Limb (tissue), 2 donors: ENCODE results near the gene KIAA1328.
"Not testable (repeated sequence)": the region's sequence is repeated elsewhere in the genome, so short reads cannot be mapped to it uniquely, and the experiment has no call there.

Source experiments
- DNase-seq, 2 donors: peaks; one replicate each; pipeline ENCODE4 v3.0.0-alpha.2; 2016; ENCODE audit errors: extremely low spot score in 2 of 2

KIAA1328 gene

DNA sequence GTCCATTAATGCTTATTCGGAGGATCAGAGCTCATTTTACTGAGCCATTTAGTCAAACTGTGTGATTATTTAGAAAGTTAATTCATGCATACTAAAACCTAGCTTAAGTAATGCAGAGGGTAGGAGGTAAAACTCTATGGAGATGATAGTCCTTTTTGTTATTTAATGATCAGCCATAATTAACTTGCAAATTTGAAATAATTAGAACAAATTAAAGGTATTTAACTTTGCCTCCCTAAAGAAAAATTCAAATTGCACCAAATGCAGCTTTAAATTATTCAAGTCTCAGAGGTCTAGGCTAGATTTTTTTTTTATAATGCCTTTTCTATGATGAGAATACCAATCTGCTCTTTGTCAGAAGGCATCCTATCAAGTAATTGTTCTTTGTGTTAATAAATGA lies 310.9 kb downstream of the KIAA1328 start:
- DNase-seq: no peak

DNA sequence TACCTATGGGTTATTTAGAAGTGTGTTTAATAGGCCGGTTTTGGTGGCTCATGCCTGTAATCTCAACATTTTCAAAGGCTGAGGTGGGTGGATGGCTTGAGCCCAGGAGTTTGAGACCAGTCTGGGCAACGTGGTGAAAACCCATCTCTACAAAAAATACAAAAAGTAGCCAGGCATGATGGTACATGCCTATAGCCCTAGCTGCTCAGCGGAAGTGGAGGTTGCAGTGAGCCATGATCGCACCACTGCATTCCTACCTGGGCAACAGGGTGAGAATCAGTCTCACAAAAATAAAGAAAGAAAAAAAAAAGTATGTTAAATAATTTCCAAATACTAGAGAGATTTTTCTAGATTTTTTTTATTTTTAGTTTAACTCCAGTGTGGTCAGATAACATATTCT lies 316.0 kb downstream of the KIAA1328 start:
- no peak for DNase-seq

DNA sequence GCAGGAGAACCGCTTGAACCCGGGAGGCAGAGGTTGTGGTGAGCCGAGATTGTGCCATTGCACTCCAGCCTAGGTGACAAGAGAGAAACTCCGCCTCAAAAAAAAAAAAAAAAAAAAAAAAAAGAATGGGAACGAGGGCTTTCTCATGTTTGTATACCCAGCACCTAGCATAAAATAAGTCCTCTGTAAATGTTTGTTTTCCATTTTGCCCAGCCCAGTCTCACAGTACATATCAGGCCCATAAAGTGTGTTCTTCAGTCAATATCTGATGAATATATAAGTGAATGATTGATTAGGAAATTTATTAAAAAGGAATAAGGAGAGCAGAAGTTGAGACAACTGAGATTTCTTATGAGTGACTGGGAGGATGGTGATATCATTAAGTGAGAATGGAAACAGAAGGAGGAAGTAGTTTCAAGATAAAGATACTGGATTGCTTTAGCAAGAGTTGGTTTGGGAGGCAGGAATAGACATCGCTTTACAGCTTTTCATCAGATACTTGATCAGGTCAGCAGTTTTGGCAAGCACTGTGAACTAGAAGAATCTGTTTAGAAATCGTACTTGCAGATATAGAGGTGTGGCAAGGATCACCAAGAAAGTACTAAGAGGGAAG lies 327.5 kb downstream of the KIAA1328 start:
- DNase-seq: no peak

- no peak for DNase-seq
Observed at GRCh38 chr18:37160038-37160820, 331.3 kb downstream of the KIAA1328 start.

GRCh38 chr18:37161491-37161890 lies 332.6 kb downstream of the KIAA1328 start:
- DNase-seq: no peak

GRCh38 chr18:37162551-37162950 lies 333.6 kb downstream of the KIAA1328 start:
- no peak for DNase-seq

GRCh38 chr18:37163119-37163518 lies 334.2 kb downstream of the KIAA1328 start:
- no peak for DNase-seq

- DNase-seq: no peak
Observed at GRCh38 chr18:37166491-37166890, 337.6 kb downstream of the KIAA1328 start.

DNA sequence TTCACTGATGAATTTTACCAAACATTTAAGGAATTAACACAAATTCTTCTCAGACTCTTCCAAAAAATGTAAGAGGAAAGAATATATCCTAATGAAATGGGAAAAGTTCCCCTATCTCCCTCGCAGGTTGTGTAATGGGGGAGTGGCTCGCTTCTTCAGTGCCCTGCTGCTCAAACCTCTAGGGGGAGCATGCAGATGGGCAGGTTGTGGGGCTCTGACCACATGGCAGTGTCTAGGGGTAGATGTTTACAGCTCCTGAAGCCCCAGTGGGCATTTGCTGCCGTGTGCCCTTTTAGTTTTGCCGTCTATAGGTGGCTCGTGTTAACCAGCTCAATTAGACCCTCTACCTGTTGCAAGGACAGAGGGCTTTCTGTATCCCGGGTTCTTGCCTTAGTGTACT lies 338.0 kb downstream of the KIAA1328 start:
- DNase-seq: not testable (repeated sequence)

GRCh38 chr18:37170984-37171383 lies 342.1 kb downstream of the KIAA1328 start:
- DNase-seq: no peak

GRCh38 chr18:37173384-37173783 lies 344.5 kb downstream of the KIAA1328 start:
- no peak for DNase-seq

DNA sequence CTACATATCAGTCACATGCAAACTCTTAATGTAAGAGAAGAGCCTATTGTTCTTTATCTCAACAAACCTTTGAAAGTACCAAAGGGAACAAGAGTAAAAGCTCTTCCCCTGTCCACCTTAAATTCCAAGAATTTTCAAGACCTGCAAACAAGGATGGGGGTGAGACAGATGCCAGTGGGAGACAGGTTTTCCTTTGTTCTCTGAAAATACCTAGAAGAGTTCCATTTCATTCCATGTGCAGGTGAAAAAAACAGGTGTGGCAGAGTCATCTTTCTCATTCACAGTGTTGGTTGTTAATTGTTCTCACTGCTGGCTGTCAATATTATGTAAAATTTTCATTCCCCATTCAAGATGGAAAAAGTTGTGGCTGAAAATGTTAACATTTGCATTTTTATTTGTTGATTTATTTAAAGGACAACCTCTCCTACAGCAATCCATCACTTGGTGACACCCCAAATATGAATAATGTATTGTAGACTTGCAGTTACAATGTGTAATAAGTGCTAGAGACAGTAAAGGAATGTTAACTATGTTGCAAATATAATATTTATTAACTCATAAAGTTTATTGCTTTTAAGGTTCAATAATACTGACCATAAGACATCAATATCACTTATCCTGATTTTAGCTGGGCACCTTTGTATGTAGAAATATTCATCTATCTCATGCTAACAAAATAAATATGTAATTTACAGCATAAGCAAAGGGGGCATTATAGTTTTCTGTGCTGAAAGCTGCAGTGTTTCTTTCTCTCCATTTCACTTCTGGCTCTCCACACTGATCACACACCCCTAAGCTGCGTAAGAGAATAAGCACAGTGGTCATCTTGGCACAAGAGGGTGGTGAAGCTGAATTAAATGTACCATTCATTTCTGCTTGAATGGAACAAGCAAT lies 347.0 kb downstream of the KIAA1328 start:
- DNase-seq: no peak

GRCh38 chr18:37176621-37176934 lies 347.7 kb downstream of the KIAA1328 start:
- no peak for DNase-seq

GRCh38 chr18:37179384-37179783 lies 350.5 kb downstream of the KIAA1328 start:
- no peak for DNase-seq

DNA sequence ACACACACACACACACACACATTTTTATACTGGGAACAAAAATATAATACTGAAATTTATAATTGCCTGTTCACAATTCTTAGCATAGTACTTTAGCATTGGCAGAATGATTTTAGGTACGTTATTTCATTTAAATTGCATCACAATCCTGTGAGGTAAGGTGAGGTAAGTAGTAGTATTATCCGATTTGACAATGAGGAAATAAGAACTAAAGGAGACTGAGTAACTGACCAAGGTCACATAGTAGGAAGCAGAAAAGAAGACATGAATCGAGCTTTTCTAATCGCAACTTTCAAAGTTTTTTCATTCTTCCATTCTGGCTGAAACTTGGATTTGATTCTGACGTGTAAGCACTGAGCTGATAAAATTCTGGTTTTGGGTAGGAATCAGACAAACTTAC lies 351.2 kb downstream of the KIAA1328 start:
- no peak for DNase-seq

GRCh38 chr18:37182340-37183135 lies 353.6 kb downstream of the KIAA1328 start:
- no peak for DNase-seq

GRCh38 chr18:37184209-37184868 lies 355.4 kb downstream of the KIAA1328 start:
- no peak for DNase-seq

- no peak for DNase-seq
Observed at GRCh38 chr18:37188016-37188791, 359.3 kb downstream of the KIAA1328 start.

- DNase-seq: no peak
Observed at GRCh38 chr18:37199741-37200140, 370.8 kb downstream of the KIAA1328 start.

GRCh38 chr18:37207343-37207742 lies 378.4 kb downstream of the KIAA1328 start:
- DNase-seq: no peak
